ENCODE data around the gene PNMA1.

DNA sequence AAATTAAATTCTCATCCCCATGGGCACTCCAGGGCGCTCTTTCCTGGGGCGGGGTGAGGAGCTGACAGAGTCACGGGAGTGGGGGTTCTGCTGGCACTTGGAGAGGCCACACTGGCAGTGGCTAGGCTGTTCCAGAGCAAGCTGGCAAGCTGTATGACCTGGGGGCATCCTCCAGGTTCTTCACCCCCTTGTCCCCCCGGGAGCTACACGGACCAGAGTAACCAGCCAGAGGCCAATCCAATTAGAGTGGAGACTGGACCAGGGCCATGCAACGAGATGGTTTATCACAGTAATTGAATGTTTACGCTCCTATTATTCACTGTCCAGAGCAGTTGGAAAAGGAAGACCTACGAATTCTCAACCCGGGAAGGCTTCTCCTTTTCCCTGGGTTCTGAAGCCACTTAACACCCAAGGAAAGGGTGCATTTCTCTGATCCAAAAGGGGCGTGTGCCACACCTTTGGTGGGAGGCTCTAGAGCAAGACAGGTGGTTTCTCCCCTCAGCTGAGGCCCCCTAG lies 43.8 kb upstream of the PNMA1 start:
- no peak for TF ChIP-seq POLR2A (IDR thresholded peaks at IDR 0.05)
- TF ChIP-seq, protein P1, sequence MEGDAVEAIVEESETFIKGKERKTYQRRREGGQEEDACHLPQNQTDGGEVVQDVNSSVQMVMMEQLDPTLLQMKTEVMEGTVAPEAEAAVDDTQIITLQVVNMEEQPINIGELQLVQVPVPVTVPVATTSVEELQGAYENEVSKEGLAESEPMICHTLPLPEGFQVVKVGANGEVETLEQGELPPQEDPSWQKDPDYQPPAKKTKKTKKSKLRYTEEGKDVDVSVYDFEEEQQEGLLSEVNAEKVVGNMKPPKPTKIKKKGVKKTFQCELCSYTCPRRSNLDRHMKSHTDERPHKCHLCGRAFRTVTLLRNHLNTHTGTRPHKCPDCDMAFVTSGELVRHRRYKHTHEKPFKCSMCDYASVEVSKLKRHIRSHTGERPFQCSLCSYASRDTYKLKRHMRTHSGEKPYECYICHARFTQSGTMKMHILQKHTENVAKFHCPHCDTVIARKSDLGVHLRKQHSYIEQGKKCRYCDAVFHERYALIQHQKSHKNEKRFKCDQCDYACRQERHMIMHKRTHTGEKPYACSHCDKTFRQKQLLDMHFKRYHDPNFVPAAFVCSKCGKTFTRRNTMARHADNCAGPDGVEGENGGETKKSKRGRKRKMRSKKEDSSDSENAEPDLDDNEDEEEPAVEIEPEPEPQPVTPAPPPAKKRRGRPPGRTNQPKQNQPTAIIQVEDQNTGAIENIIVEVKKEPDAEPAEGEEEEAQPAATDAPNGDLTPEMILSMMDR (IDR thresholded peaks at IDR 0.05): no peak
